ENCODE data around the gene TTC31. TPM values are rescaled to one million over a fixed set of nuclear protein-coding genes. Genes with fewer than 3 reads are reported as not detected.

TTC31 gene
- total and polyA plus RNA-seq, 7 donors, result 5.4 to 13.2 (median 9.4) TPM

GRCh38 chr2:74495440-74495839 is 12.6 kb downstream of the TTC31 start:
- Histone ChIP-seq H3K4me3 (no peak overlapping the region), H3K36me3 (ENCODE audit: insufficient read depth in 1 of 2, low read depth in 1 of 2) (peaks cover 12 to 41% of the 10 kb centered on the region in 2 donors), H3K27me3 (ENCODE audit: insufficient read depth in 3 of 3, low read length in 2 of 3) (peaks cover 0 to 37% (median 26%) of the 10 kb centered on the region in 3 donors), H3K9me3 (no peaks in the 10 kb centered on the region), H3K4me1 (peaks cover 23% of the 10 kb centered on the region), H3K27ac (no peak overlapping the region)
- ATAC-seq (no peak), DNase-seq (no peak)
- WGBS, 3 donors, result 70 to 80% (median 73%) methylated on average over 1 of the region's 1 CpG
- no peak for TF ChIP-seq CTCF (IDR thresholded peaks at IDR 0.05)
- intact Hi-C loops (cut with DNase I), result no loop called here

GRCh38 chr2:74496997-74497776 is 14.3 kb downstream of the TTC31 start:
- 38 to 42% (median 38%) methylated on average over 19 of the region's 19 CpGs for WGBS, 3 donors
- H3K9me3 ChIP-seq, result no peaks in the 10 kb centered on the region
- peak overlapping the region; percentile 59 for H3K4me3 ChIP-seq
- peaks cover 0 to 51% (median 30%) of the 10 kb centered on the region in 3 donors for H3K27me3 ChIP-seq (ENCODE audit: insufficient read depth in 3 of 3, low read length in 2 of 3)
- no peak overlapping the region for H3K27ac ChIP-seq
- no peak for DNase-seq
- no peak for TF ChIP-seq CTCF (IDR thresholded peaks at IDR 0.05)
- intact Hi-C loops (cut with DNase I), result no loop called here
- peaks cover 23% of the 10 kb centered on the region for H3K4me1 ChIP-seq
- H3K36me3 ChIP-seq (ENCODE audit: insufficient read depth in 1 of 2, low read depth in 1 of 2), result peaks cover 3 to 24% of the 10 kb centered on the region in 2 donors
- no peak for ATAC-seq

- Histone ChIP-seq H3K27me3 (ENCODE audit: insufficient read depth in 3 of 3, low read length in 2 of 3) (peaks cover 0 to 58% (median 32%) of the 10 kb centered on the region in 3 donors), H3K4me3 (peak overlapping the region; percentile 59), H3K27ac (no peak overlapping the region), H3K9me3 (no peaks in the 10 kb centered on the region), H3K36me3 (ENCODE audit: insufficient read depth in 1 of 2, low read depth in 1 of 2) (peaks cover 3 to 16% of the 10 kb centered on the region in 2 donors), H3K4me1 (peaks cover 23% of the 10 kb centered on the region)
- TF ChIP-seq CTCF (IDR thresholded peaks at IDR 0.05), result no peak
- 1 to 3% (median 2%) methylated on average over 58 to 61 of the region's 61 CpGs for WGBS, 3 donors
- DNase-seq (no peak), ATAC-seq (peak; percentile 15 to 47 (median 30))
- intact Hi-C loops (cut with DNase I), result no loop called here
Measured at GRCh38 chr2:74497777-74498499, 15.1 kb downstream of the TTC31 start.

GRCh38 chr2:74498500-74499266 is 15.8 kb downstream of the TTC31 start:
- intact Hi-C loops (cut with DNase I), result no loop called here
- peak in 3 of 4 donors; percentile 26 to 35 (median 28) for ATAC-seq
- peaks cover 0 to 66% (median 32%) of the 10 kb centered on the region in 3 donors for H3K27me3 ChIP-seq (ENCODE audit: insufficient read depth in 3 of 3, low read length in 2 of 3)
- 1 to 3% (median 2%) methylated on average over 41 of the region's 41 CpGs for WGBS, 3 donors
- no peak for TF ChIP-seq CTCF (IDR thresholded peaks at IDR 0.05)
- peaks cover 23% of the 10 kb centered on the region for H3K4me1 ChIP-seq
- H3K27ac ChIP-seq, result no peak overlapping the region
- H3K36me3 ChIP-seq (ENCODE audit: insufficient read depth in 1 of 2, low read depth in 1 of 2), result peaks cover 3 to 9% of the 10 kb centered on the region in 2 donors
- H3K4me3 ChIP-seq, result peak overlapping the region; percentile 59
- H3K9me3 ChIP-seq, result no peaks in the 10 kb centered on the region
- no peak for DNase-seq
